AG20443 (cell line): ENCODE measurements around the gene CLCN7.

Experiments used
- DNase-seq: peaks from one replicate; pipeline ENCODE4 v3.0.0; 2012; ENCODE audit warnings: low spot score, mixed read lengths

Gene CLCN7, protein sequence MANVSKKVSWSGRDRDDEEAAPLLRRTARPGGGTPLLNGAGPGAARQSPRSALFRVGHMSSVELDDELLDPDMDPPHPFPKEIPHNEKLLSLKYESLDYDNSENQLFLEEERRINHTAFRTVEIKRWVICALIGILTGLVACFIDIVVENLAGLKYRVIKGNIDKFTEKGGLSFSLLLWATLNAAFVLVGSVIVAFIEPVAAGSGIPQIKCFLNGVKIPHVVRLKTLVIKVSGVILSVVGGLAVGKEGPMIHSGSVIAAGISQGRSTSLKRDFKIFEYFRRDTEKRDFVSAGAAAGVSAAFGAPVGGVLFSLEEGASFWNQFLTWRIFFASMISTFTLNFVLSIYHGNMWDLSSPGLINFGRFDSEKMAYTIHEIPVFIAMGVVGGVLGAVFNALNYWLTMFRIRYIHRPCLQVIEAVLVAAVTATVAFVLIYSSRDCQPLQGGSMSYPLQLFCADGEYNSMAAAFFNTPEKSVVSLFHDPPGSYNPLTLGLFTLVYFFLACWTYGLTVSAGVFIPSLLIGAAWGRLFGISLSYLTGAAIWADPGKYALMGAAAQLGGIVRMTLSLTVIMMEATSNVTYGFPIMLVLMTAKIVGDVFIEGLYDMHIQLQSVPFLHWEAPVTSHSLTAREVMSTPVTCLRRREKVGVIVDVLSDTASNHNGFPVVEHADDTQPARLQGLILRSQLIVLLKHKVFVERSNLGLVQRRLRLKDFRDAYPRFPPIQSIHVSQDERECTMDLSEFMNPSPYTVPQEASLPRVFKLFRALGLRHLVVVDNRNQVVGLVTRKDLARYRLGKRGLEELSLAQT

DNA sequence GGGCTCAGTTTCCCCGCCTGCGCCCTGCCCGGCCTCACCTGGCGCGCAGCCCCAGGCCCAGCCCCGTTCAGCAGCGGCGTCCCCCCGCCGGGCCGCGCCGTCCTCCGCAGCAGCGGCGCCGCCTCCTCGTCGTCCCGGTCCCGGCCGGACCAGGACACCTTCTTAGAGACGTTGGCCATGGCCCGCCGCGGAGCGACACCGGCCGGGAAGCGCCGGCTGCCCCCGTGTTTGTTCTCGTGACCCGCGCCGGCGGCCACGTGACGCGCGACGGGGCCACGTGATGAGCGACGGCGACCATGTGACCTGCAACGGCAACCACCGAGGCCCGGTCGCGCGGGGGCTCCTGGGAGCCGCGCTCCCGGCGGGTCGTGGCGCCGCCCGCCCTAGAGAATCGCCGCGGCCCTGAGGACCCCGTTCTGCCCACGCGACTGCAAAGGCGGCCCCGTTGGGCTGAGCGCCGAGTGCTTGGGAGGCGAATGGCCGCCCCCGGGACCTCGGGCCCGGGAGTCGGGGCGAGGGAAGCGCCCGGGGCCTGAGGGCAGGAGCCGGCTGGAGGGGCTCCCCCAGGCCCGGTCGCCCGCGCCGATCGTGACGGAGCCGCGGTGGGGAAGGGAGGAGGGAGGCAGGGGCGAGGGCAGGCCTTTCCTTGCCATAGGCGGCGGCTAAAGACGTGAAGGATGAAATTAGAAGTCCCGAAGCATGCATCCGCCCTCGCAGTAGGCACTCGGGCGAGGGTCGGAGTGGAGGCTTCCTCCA lies at the start of gene CLCN7:
CLCN7 (minus strand) TSS at position 233 of the 756 bp plus-strand sequence; CDS start at position 179, 54 bp downstream.
- peak; percentile 99 for DNase-seq

- no peak for DNase-seq
These were observed 49.5 kb upstream of the CLCN7 start for GRCh38 chr16:1524366-1524765.

- no peak for DNase-seq
These were observed 48.9 kb upstream of the CLCN7 start for GRCh38 chr16:1523581-1524245.

DNA sequence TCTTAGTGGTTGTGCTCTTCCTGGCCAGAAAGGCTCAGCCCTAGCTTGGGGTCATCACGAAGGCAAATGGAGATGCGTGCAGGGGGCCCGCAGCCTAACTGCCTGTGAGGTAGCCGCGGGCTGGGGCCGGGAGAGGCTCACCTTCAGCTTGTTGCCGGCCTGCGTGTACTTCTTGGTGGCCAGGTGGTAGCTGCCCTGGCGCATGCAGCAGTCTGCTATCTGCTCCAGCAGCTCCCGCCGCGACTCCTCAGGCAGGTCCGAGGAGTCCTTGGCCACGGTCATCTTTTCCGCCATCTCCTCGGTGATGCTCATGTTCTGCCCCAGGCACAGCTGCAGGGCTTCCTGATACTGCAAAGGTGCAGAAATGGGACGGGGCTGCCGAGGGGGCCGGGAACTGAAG lies 45.6 kb upstream of the CLCN7 start:
- no peak for DNase-seq

DNA sequence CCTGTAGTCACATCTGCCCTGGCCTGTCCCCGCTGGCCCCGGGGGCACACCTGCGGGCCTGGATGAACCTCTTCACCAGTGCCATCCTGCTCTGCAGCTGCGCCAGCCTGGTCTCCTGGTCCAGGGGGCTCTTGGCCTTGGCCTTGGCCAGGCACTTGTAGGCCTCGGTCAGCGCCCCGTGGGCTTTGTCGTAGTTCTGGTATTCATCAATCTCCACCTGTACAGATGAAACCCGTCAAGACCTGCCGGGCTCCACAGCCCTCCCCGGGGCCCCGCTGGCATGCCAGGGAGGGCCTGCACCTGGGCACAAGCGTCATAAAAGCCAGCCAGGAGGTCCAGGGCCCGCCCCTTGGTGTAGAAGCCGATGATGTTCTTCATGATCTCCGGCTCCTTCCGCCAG lies 45.0 kb upstream of the CLCN7 start:
- DNase-seq = no peak

DNA sequence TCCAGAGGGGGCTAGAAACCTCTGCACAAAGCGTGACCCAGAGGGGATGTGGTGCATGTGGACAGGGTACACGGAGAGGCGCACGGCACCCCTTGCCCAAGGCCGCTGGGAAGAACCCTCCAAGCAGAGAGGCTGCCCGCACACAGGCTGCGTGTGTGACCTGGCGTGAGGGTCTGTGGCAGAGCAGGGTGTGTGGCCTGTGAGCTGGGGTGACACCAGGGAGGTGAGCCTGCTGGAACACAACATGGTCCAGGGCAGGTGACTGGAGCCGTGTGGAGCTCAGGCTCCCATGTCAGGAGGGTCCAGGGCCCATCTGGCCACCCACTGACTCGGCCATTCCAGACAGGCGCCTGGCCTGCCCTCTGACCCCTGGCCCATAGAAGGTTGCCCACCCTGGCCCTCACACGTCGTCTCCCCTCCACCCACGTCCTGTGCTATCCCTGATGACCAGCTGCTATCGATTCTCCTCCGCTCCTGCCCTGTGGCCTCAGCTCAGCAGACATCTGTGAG lies 43.9 kb upstream of the CLCN7 start:
- no peak for DNase-seq

- no peak for DNase-seq
These were observed 39.7 kb upstream of the CLCN7 start for GRCh38 chr16:1514507-1514906.

DNA sequence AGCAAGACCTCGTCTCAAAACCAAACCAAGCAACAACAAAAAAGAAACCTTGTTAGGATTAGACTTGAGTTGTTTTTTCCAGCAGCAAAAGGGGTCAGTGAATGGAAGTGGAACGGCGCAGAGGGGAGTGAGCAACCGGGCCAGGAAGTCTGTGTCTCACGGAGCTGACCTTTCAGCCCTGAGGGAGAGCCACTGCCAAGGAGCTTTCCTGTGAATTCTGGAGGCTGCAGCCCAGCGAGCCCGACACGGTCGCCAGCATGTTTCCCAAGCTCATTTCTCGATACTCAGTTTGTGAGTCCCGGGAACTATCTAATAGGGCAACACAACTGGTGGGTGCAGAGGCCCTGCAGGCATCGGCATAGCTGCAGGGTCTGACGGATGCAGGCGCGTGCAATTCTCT lies 37.9 kb upstream of the CLCN7 start:
- DNase-seq = no peak

DNA sequence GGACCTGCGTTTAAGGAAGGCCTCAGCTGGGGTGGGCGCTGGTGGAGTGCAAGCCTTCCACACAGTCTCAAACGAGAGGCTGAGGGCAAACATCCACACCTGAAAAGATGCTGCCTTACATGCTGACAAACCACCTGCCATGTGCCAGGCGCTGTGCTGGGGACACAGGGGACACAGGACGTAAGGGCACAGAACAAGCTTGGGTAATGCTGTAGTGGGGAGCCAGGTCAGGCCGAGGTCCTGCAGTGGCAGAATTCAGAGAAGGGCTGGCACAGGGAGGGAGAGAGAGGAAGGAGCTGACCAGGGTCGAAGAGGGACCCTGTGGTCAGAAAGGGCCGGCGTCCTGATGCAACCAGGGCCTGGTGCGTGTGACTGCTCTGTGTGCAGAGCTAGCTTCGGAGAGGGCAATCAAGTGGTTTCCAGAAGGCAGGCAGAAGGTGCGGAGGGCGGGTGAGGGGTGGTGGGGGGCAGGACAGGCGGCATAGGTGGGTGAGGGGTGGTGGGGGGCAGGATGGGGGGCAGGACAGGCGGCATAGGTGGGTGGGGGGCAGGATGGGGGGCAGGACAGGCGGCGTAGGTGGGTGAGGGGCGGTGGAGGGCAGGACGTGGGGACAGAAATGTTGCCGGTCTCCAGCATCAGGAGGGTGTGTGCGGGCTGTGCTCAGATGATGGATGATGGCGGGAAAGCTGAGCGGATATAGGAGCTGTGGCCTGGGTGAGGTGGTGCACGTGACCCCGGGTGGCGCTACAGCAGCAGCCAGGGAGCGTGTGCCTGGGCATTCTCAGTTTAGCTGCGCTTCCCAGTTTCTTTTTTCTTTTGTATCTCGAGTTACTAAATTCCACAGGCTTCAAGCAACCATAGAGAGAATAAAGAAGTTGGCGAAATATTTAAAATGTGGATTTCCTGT lies 37.1 kb upstream of the CLCN7 start:
- DNase-seq = no peak

DNA sequence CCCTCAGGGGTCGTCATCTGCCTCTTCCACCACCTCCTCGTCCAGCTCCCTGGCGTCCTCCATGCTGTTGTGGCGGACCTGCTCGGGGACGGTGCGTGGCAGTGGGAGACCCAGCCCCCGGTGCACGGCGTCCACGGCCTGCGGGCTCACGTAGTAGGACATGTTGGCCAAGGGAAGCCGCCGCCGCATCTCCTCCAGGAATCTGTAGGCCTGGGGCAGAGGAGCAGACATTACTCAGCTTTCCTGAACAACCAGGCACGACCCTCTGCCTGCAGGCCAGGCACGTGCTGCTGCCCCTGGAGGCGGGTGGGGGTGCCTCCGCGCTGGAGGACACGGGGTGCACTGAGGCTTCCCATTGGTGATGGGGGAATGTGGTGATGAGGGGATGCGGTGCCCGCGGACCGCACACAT lies 36.1 kb upstream of the CLCN7 start:
- no peak for DNase-seq

GRCh38 chr16:1510272-1510671 lies 35.4 kb upstream of the CLCN7 start:
- no peak for DNase-seq

DNA sequence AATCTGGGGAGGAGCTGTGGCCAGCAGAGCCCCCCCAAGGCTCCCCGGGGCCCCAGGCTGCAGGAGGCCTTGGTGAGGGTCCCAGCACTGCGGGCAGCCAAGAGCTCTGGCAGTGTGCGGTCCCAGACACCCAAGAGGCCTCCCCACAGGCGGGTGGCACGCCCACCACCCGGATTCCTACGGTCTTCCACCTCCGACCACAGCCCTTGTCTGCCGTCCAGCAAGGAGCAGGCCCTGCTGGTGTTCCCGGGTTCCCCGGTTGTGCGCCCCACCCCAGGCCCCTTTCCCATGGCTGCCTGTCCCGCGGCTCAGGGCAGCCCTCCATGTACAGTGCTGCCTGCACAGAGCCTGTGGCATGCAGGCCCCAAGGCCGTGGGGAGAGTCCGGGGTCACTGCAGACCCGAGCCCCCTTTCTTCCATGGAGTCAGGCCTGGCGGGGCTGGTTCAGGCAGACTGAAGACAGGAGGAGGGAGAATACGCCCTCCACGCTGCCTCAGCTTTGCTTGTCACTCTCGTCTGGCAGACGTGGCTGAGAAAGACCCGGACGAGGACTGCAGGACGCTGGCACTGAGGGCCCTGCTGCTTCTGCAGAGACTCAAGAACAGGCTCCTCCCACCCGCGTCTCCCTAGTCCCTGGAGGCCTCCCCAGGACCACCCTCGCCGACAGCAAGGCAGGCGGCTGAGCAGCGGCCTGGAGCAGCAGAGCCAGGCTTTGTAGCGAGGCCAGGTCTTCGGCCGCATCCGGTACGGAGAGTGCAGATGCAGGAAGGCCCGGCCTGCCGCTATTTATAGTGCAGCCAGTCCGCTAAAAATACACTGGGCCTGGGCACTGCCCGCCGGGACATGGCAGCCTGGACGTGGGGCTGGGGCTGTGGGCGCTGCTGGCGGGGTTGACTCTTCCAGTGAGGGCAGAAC lies 34.7 kb upstream of the CLCN7 start:
- no peak for DNase-seq

DNA sequence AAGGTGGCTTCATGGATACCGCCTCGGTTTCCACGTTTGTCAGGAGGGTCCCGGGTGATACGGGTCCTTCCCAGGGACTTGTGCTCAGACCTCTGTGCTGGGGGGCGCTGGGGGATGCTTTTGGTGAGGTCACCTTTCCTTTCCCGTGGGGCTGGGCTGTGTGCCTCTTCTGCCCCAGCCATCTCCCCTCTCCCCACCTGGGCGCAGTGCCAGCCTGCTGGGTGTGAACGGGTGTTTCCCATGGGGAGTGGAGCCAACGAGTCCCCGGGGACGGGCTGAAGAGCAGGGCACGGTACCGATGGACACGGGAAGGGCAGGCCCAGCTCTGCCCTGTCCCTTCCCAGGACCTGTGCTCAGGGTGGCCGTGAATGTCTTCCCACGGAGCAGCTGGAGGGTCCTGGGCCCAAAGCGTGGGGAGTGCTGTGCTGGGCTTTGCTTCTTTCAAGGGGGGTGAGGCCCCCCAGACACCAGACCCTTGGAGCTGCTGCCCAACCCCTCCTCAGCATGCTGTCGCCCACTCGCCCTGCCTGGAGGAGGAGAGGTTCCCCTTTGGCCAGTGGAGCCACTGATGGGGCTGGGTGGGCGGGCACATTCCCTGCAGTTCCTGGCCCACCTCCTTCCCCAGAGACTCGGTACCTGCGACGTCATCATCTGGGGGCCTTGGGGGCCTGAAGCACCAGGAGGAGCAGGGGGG lies 33.8 kb upstream of the CLCN7 start:
- no peak for DNase-seq

GRCh38 chr16:1506494-1507213 lies 31.8 kb upstream of the CLCN7 start:
- no peak for DNase-seq

GRCh38 chr16:1505912-1506311 lies 31.1 kb upstream of the CLCN7 start:
- no peak for DNase-seq

DNA sequence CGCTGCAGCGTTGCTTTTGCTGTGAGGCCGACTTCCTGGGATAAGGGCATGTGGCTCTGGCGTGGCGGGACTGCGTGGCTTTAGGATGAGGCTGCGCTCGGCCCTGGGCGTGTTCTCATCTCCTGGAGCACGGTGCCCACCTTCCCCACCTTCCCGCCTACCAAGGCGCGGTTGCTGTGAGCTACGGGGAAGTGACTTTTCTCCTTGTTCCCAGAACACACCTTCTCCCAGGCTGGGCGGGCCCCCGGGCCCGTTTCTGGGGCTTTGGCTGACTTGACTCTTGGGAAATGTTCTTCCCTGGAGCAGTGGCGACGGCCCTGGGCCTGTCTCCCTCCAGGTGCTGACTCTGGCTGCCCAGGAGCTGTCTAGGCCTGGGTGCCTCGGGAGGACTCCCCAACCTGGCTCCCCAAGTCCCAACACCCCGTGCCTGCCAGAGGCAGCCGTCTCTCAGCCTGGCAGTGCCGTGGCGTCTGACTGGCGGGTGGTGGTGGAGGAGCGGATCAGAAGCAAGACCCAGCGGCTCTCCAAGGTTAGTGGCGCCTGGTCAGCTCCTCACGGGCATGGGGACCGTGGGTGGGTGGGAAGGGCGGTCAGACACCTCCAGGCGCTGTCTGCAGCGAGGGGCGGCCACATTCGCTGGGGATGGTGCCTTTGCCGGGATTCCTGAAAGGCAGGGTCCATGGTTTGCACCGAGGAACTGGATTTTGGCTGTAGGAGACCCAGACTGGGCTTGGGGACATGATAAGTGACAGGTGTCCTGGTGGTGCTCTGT lies 30.4 kb upstream of the CLCN7 start:
- no peak for DNase-seq

DNA sequence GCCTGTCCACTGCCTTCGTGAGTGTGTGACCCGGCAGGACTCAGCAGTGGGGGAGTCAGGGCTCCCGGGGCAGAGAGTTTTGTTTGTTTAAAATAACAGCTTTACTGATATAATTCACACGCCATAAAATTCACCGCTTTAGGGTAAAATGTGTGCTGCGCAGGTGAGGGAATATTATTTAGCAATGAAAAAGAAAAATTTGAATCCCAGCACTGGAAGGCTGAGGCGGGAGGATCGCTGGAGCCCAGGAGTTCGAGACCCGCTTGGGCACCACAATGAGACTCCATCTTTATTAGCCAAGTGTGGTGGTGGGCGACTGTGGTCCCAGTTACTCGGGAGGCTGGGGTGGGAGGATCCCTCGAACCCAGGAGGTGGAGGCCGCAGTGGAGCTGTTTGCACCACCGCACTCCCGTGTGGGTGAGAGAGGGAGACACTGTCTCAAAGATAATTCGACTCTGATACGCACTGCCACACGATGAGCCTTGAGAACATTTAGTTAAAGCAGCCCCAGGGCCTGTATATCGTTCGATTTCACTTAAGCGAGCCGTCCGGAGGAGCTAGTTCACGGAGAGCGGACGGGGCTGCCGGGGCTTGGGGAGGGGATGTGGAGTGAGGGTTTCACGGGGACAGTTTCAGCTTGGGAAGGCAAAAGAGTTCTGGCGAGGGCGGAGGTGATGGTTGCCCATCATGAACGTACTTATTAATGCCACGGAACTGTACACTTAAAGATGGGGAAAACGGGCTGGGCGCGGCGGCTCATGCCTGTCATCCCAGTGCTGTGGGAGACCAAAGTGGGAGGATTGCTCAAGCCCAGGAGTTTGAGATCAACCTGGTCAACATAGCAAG lies 28.5 kb upstream of the CLCN7 start:
- no peak for DNase-seq
